ENCODE measurements around the gene IFITM5.

Gene IFITM5

DNA sequence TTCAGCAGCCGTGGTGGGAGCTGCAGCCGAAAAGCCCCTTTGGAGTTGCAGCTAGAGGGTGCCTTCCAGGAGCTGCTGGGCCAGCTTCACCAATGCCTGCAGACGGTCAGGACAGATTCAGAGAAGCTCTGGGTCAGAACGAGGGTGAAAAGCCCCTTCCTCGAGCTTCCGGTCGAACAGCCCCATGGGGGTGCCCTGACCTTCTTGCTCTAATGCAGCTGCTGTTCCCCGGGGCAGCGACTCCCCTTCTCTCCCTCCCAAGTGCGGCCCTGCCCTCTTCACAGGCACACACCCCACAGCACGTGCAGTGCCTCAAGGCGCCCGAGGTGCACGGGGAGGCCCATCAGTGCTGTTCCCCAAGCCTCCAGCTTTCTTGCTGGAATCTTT lies 31.0 kb upstream of the IFITM5 start:
- TF ChIP-seq, protein P1, sequence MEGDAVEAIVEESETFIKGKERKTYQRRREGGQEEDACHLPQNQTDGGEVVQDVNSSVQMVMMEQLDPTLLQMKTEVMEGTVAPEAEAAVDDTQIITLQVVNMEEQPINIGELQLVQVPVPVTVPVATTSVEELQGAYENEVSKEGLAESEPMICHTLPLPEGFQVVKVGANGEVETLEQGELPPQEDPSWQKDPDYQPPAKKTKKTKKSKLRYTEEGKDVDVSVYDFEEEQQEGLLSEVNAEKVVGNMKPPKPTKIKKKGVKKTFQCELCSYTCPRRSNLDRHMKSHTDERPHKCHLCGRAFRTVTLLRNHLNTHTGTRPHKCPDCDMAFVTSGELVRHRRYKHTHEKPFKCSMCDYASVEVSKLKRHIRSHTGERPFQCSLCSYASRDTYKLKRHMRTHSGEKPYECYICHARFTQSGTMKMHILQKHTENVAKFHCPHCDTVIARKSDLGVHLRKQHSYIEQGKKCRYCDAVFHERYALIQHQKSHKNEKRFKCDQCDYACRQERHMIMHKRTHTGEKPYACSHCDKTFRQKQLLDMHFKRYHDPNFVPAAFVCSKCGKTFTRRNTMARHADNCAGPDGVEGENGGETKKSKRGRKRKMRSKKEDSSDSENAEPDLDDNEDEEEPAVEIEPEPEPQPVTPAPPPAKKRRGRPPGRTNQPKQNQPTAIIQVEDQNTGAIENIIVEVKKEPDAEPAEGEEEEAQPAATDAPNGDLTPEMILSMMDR (IDR thresholded peaks at IDR 0.05), result no peak

- TF ChIP-seq, protein P1 (IDR thresholded peaks at IDR 0.05), result no peak
Observed at GRCh38 chr11:329886-330253, 30.5 kb upstream of the IFITM5 start.

- TF ChIP-seq, protein P1 (IDR thresholded peaks at IDR 0.05), result no peak
Observed at GRCh38 chr11:328012-328411, 28.7 kb upstream of the IFITM5 start.

DNA sequence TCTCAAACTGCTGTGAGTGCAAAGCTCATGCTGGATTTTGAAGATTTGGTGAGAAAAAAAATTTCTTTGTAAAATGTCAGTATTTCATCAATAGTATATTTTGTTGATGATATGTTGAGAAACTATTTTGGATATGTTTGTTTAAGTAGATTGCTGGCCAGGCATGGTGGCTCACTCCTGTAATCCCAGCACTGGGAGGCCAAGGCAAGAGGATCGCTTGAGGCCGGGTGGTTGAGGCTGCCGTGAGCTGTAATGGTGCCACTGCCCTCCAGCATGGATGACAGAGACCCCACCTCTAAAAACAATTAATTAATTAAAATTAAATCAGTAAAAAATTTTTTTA lies 28.2 kb upstream of the IFITM5 start:
- TF ChIP-seq, protein P1 (IDR thresholded peaks at IDR 0.05), result no peak

GRCh38 chr11:326842-327580 lies 27.7 kb upstream of the IFITM5 start:
- TF ChIP-seq, protein P1 (IDR thresholded peaks at IDR 0.05), result no peak

GRCh38 chr11:326592-326841 lies 27.2 kb upstream of the IFITM5 start:
- TF ChIP-seq, protein P1 (IDR thresholded peaks at IDR 0.05), result no peak

DNA sequence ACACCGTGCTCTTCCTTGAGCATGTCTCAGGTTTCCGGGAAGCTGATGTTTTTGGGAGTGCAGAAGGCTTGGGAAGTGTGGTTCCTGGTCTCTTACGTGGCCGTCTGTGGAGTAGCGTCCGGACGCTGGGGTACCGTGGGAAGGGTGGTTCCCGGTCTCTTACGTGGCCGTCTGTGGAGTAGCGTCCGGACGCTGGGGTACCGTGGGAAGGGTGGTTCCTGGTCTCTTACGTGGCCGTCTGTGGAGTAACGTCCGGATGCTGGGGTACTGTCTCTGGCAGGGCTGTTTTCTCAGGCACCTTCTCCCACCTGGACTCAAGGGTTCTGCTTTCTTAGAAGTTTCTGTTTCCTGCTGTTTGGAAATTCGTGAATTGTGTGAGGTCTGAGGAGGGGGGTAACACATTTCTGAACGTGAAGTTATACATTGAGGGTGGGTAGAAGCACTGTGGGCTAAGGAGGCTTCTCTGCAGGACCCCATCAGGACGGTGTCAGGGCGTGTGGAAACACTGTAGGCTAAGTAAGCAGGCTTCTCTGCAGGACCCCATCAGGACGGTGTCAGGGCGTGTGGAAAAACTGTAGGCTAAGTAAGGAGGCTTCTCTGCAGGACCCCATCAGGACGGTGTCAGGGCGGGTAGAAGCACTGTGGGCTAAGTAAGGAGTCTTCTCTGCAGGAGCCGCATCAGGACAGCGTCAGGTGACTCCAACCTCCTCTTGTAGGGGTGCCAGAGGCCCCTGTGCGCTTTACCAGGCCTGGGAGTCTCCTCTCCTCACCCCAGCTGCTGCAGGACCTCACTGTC lies 26.7 kb upstream of the IFITM5 start:
- TF ChIP-seq, protein P1 (IDR thresholded peaks at IDR 0.05), result no peak

Data from LNCAP (cell line).